ENCODE results near the gene SMURF2. TPM values are rescaled to one million over a fixed set of nuclear protein-coding genes. Genes with fewer than 3 reads are reported as not detected.

The SMURF2 gene
- polyA plus RNA-seq, 1 of the 3 experiments (the other 2 are of a cell fraction): 36.6 TPM

Small RNA genes within 50 kb of the gene (small RNA-seq; reads per million reads assigned to genes)
- 0 to 0.06 (median 0) reads per million in 7 experiments for gene AC009994.1

Other genes starting within 250 kb of the SMURF2 start
- 4.9 and 6.0 TPM in 2 replicates for gene MILR1, start 213.2 kb downstream of the SMURF2 start, polyA plus RNA-seq (2012; rRNA removed)
- gene POLG2, start 165.3 kb downstream of the SMURF2 start, polyA plus RNA-seq (2012; rRNA removed): 18.0 and 20.1 TPM in 2 replicates
- 1,642 and 1,870 TPM in 2 replicates for gene DDX5, start 156.0 kb downstream of the SMURF2 start, polyA plus RNA-seq (2012; rRNA removed)
- gene CEP95, start 155.3 kb downstream of the SMURF2 start, polyA plus RNA-seq (2012; rRNA removed): 30.8 and 40.1 TPM in 2 replicates